Measurements from ENCODE around the gene SLC22A7. TPM values are rescaled to one million over a fixed set of nuclear protein-coding genes. Genes with fewer than 3 reads are reported as not detected.

Gene SLC22A7
- total RNA-seq, 1 donor from 2014 or later, result not detected

DNA sequence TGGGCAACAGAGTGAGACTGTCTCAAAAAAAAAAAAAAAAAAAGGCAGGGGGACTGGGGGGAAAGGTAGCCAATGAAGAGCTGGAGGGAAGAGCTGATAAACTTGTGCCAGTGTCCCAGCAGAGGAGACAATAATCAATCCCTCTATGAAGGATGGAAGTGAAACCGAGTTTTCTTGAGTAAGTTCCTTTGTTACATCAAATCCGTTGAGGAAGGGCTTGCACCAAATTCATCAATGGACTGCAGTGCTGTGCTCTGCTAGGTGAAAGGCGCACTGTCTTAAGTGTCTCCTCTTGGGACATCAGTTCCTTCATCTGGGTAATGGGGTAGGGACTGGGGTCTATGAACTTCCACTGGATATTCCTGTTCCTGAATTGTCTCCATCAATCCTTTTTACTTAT is 13.6 kb downstream of the SLC22A7 start:
- Mint-ChIP-seq H3K4me3 (no peak overlapping the region), H3K9me3 (no peaks in the 10 kb centered on the region), H3K27me3 (peaks cover 23% of the 10 kb centered on the region), H3K27ac (no peak overlapping the region), H3K4me1 (ENCODE audit: unreplicated experiment) (peaks cover 7% of the 10 kb centered on the region), H3K36me3 (no peaks in the 10 kb centered on the region)
- TF ChIP-seq, protein P1, sequence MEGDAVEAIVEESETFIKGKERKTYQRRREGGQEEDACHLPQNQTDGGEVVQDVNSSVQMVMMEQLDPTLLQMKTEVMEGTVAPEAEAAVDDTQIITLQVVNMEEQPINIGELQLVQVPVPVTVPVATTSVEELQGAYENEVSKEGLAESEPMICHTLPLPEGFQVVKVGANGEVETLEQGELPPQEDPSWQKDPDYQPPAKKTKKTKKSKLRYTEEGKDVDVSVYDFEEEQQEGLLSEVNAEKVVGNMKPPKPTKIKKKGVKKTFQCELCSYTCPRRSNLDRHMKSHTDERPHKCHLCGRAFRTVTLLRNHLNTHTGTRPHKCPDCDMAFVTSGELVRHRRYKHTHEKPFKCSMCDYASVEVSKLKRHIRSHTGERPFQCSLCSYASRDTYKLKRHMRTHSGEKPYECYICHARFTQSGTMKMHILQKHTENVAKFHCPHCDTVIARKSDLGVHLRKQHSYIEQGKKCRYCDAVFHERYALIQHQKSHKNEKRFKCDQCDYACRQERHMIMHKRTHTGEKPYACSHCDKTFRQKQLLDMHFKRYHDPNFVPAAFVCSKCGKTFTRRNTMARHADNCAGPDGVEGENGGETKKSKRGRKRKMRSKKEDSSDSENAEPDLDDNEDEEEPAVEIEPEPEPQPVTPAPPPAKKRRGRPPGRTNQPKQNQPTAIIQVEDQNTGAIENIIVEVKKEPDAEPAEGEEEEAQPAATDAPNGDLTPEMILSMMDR (conservative IDR thresholded peaks at IDR 0.05), result no peak
- DNase-seq (ENCODE audit: extremely low spot score, unreplicated experiment), result no peak

DNA sequence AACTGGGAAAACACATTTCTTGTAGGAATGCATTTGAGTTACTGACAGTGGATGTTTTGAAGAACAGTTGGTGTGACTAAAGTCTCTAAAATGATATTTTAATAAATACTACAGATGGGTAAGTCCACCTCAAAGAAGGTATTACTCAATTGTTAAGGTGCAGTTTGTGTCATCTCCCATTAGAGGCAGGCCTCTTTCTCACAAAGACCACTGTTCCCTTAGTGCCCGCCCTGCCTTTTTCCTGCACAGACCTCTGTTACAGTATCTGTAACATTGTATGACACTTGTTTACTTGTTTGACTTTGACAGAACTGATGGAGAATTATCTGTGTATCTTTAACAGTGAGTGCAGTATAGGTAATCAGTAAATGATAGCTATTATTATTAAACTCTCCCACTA is 15.8 kb downstream of the SLC22A7 start:
- Mint-ChIP-seq H3K9me3 (no peaks in the 10 kb centered on the region), H3K27ac (no peak overlapping the region), H3K4me3 (no peak overlapping the region), H3K4me1 (ENCODE audit: unreplicated experiment) (peaks cover 5% of the 10 kb centered on the region), H3K36me3 (no peaks in the 10 kb centered on the region), H3K27me3 (peaks cover 20% of the 10 kb centered on the region)
- DNase-seq (ENCODE audit: extremely low spot score, unreplicated experiment), result no peak
- TF ChIP-seq, protein P1 (conservative IDR thresholded peaks at IDR 0.05), result no peak

DNA sequence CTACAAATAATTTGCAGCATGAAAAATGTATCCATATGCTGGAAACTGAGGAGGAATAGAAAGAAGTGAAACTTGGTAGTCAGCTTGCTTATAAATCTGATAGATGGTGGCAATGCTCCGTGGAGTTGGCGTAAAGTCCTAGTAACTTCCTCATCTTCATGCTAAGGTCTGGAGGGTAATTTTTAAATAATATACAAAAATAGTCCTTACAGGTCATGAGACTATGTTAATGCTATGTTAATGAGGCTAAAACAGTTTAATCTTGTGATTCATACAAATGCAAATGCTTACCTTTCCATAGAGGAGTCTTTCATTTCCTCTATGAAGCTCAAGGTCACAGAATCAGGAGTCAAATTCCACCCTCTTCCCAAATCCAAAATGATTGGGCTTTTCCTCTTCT is 20.0 kb downstream of the SLC22A7 start:
- no peaks in the 10 kb centered on the region for H3K9me3 Mint-ChIP-seq
- H3K27ac Mint-ChIP-seq, result no peak overlapping the region
- H3K27me3 Mint-ChIP-seq, result peaks cover 6% of the 10 kb centered on the region

DNA sequence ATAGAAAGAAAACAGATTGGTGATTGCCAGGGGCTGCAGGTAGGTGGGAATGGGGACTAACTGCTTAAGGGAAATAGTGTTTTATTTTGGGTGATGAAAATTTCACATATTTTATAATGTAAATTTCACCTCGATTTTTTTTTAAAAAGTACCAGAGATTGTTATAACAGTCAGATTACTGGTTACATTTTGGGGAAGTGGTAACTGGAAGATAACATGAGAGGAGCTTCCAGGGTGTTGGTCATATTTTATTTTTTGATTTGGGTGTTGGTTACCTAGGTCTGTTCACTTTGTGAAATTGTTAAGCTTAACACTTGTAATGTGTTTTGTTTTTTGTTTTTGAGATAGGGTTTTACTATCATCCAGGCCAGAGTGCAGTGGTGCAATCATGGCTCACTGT is 27.8 kb downstream of the SLC22A7 start:
- no peaks in the 10 kb centered on the region for H3K9me3 Mint-ChIP-seq
- no peak overlapping the region for H3K27ac Mint-ChIP-seq
- DNase-seq (ENCODE audit: extremely low spot score, unreplicated experiment), result no peak
- peaks cover 4% of the 10 kb centered on the region for H3K36me3 Mint-ChIP-seq
- no peaks in the 10 kb centered on the region for H3K27me3 Mint-ChIP-seq
- no peak overlapping the region for H3K4me3 Mint-ChIP-seq
- H3K4me1 Mint-ChIP-seq (ENCODE audit: unreplicated experiment), result no peaks in the 10 kb centered on the region
- TF ChIP-seq, protein P1 (conservative IDR thresholded peaks at IDR 0.05), result no peak

More for the DNA sequence above, 20.0 kb downstream of the SLC22A7 start:
- DNase-seq (ENCODE audit: extremely low spot score, unreplicated experiment), result no peak
- no peaks in the 10 kb centered on the region for H3K36me3 Mint-ChIP-seq
- H3K4me1 Mint-ChIP-seq (ENCODE audit: unreplicated experiment), result no peaks in the 10 kb centered on the region
- no peak overlapping the region for H3K4me3 Mint-ChIP-seq
- TF ChIP-seq, protein P1 (conservative IDR thresholded peaks at IDR 0.05), result no peak

DNA sequence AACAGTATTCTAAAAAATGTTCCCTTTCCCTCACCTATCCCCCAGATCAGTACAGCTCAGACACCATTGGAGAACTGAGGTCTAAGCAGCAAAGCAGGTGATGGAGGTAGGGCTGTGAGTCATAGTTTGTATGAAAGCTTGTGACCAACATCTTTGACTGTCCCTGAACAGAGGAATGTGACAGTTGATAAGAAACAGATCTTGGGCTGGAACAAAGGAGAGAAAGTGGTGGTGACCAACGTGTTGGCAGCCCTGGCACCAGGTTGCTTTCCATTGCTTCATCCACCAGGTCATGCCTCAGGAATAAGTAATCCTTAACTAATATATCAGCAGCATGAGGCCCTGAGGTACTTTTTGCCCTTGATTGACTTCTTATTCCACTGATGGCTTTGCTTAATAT is 30.5 kb downstream of the SLC22A7 start:
- no peaks in the 10 kb centered on the region for H3K9me3 Mint-ChIP-seq

More for the DNA sequence above, 30.5 kb downstream of the SLC22A7 start:
- Mint-ChIP-seq H3K27me3 (no peaks in the 10 kb centered on the region), H3K4me3 (no peak overlapping the region), H3K36me3 (peaks cover 4% of the 10 kb centered on the region), H3K4me1 (ENCODE audit: unreplicated experiment) (no peaks in the 10 kb centered on the region), H3K27ac (no peak overlapping the region)
- no peak for DNase-seq (ENCODE audit: extremely low spot score, unreplicated experiment)
- TF ChIP-seq, protein P1 (conservative IDR thresholded peaks at IDR 0.05), result no peak

Measured in type B pancreatic cell (in vitro differentiated cells).